ENCODE data around the gene OR2V1.

The OR2V1 gene

GRCh38 chr5:181127456-181127855 is 3.5 kb downstream of the OR2V1 start:
- DNase-seq (ENCODE audit: extremely low read depth, low read depth) = no peak
- no peak overlapping the region for H3K4me3 ChIP-seq (replicated peaks; ENCODE audit: low read depth, low read length)
- no peak for TF ChIP-seq CTCF (IDR thresholded peaks at IDR 0.05; ENCODE audit: low read depth, low read length, missing control alignments)

GRCh38 chr5:181126841-181127240 is 4.1 kb downstream of the OR2V1 start:
- TF ChIP-seq CTCF (IDR thresholded peaks at IDR 0.05; ENCODE audit: low read depth, low read length, missing control alignments) = no peak
- no peak for DNase-seq (ENCODE audit: extremely low read depth, low read depth)
- H3K4me3 ChIP-seq (replicated peaks; ENCODE audit: low read depth, low read length) = no peak overlapping the region

- no peak for TF ChIP-seq CTCF (IDR thresholded peaks at IDR 0.05; ENCODE audit: low read depth, low read length, missing control alignments)
- H3K4me3 ChIP-seq (replicated peaks; ENCODE audit: low read depth, low read length) = no peak overlapping the region
- no peak for DNase-seq (ENCODE audit: extremely low read depth, low read depth)
Observed at GRCh38 chr5:181124526-181124925, 6.4 kb downstream of the OR2V1 start.

GRCh38 chr5:181121675-181122561 is 9.1 kb downstream of the OR2V1 start:
- no peak for DNase-seq (ENCODE audit: extremely low read depth, low read depth)
- no peak for TF ChIP-seq CTCF (IDR thresholded peaks at IDR 0.05; ENCODE audit: low read depth, low read length, missing control alignments)
- H3K4me3 ChIP-seq (replicated peaks; ENCODE audit: low read depth, low read length) = no peak overlapping the region

GRCh38 chr5:181120761-181121160 is 10.2 kb downstream of the OR2V1 start:
- no peak for TF ChIP-seq CTCF (IDR thresholded peaks at IDR 0.05; ENCODE audit: low read depth, low read length, missing control alignments)
- DNase-seq (ENCODE audit: extremely low read depth, low read depth) = no peak
- no peak overlapping the region for H3K4me3 ChIP-seq (replicated peaks; ENCODE audit: low read depth, low read length)

- TF ChIP-seq CTCF (IDR thresholded peaks at IDR 0.05; ENCODE audit: low read depth, low read length, missing control alignments) = no peak
- no peak for DNase-seq (ENCODE audit: extremely low read depth, low read depth)
- no peak overlapping the region for H3K4me3 ChIP-seq (replicated peaks; ENCODE audit: low read depth, low read length)
Observed at GRCh38 chr5:181120306-181120705, 10.7 kb downstream of the OR2V1 start.

All from HFF-Myc (cell line).